Stimulated activated naive CD8-positive, alpha-beta T cell treated with anti-CD3 and anti-CD28 coated beads, Interleukin-15, Interleukin-2, amounts not matched to agents 100 U/mL and 50 U/mL, for 24 hours (primary cell): ENCODE measurements around the gene ORC1.

Experiments
- ATAC-seq: fragments of 150-1000 bp; cut with Tn5 transposase; one replicate; pipeline ENCODE4 v1.10.0; 2021
- DNase-seq: peaks from one replicate; pipeline ENCODE4 v3.0.0; 2021

Gene ORC1

GRCh38 chr1:52341655-52342260 is 62.5 kb downstream of the ORC1 start:
- ATAC-seq, result no peak
- no peak for DNase-seq

GRCh38 chr1:52337439-52337838 is 66.8 kb downstream of the ORC1 start:
- ATAC-seq (no peak), DNase-seq (no peak)

- ATAC-seq (no peak), DNase-seq (no peak)
These were observed 69.2 kb downstream of the ORC1 start for GRCh38 chr1:52334906-52335528.

- no peak for ATAC-seq
- DNase-seq, result no peak
These were observed 71.8 kb downstream of the ORC1 start for GRCh38 chr1:52332411-52332810.

- ATAC-seq (no peak), DNase-seq (no peak)
These were observed 75.6 kb downstream of the ORC1 start for GRCh38 chr1:52328615-52329014.

GRCh38 chr1:52325786-52326185 is 78.4 kb downstream of the ORC1 start:
- ATAC-seq, result no peak
- DNase-seq, result no peak

- DNase-seq (no peak), ATAC-seq (no peak)
These were observed 80.5 kb downstream of the ORC1 start for GRCh38 chr1:52323731-52324130.
